IMR-90 (cell line): ENCODE data around the gene TMCO5A.

Experiments
- CTCF ChIP-seq: conservative IDR thresholded peaks from 2 replicates; pipeline ENCODE4 v1.5.1; 2012; ENCODE audit warnings: mild to moderate bottlenecking, low read depth, low read length, improper control_type of control experiment
- MXI1 ChIP-seq: IDR thresholded peaks from 2 replicates; pipeline ENCODE4 v1.6.1; 2012; ENCODE audit warnings: low read depth, mild to moderate bottlenecking, low read length, moderate library complexity, borderline replicate concordance

GRCh38 chr15:37973856-37974255, 39.4 kb downstream of the TMCO5A start:
- no peak for TF ChIP-seq MXI1
- no peak for TF ChIP-seq CTCF
